Caco-2 (cell line): ENCODE results near the gene LRRC4. TPM values are rescaled to one million over a fixed set of nuclear protein-coding genes. Genes with fewer than 3 reads are reported as not detected.

ENCODE experiments used
- BruUV-seq: library from RNA; stranded (reverse); fragments of 400-500 nt; replicated peaks from 2 replicates; lab custom pipeline; 2021; lab: Mats Ljungman, UMichigan
- CTCF ChIA-PET: fragments of 300-600 bp; sonication (Branson Sonifier 250); formaldehyde crosslinking; loops from one replicate; lab custom pipeline; 2022; ENCODE audit warnings: antibody characterized with exemption; lab: Charles Lee
- POLR2A ChIA-PET: fragments of 300-600 bp; sonication (Branson Sonifier 250); formaldehyde crosslinking; loops from one replicate; lab custom pipeline; 2022; ENCODE audit warnings: antibody characterized with exemption; lab: Charles Lee
- DNase-seq, 2 experiments: peaks; one replicate each; pipeline versions ENCODE4 v3.0.0 to v3.0.0-alpha.2; 2020 to 2022
- H3K27me3 ChIP-seq: replicated peaks from 2 replicates; pipeline ENCODE4 v1.6.0; 2011; ENCODE audit warnings: low read length; ENCODE audit not compliant: control insufficient read depth, insufficient read depth
- H3K36me3 ChIP-seq: 2 replicates; pipeline ENCODE4 v1.5.1; 2011; ENCODE audit warnings: low read length; ENCODE audit not compliant: control insufficient read depth, insufficient read depth
- H3K4me1 ChIP-seq: fragments of 250-450 bp; sonication (Bioruptor Pico); 2 replicates; pipeline ENCODE4 v1.5.1; 2020; ENCODE audit warnings: mild to moderate bottlenecking
- H3K4me3 ChIP-seq: 2 replicates; pipeline ENCODE4 v1.5.1; 2011; ENCODE audit warnings: low read depth, mild to moderate bottlenecking, control low read depth, low read length
- H3K9me3 ChIP-seq: fragments of 250-450 bp; sonication (Bioruptor Pico); 2 replicates; pipeline ENCODE4 v1.5.1; 2020; ENCODE audit warnings: mild to moderate bottlenecking, moderate library complexity
- H3K27ac Mint-ChIP-seq: one replicate; pipeline ENCODE4 v1.8.0; 2022; ENCODE audit warnings: mixed read lengths; ENCODE audit not compliant: unreplicated experiment
- H3K27me3 Mint-ChIP-seq: one replicate; pipeline ENCODE4 v1.8.0; 2022; ENCODE audit warnings: mixed read lengths; ENCODE audit not compliant: insufficient read depth, unreplicated experiment
- H3K36me3 Mint-ChIP-seq: one replicate; pipeline ENCODE4 v1.8.0; 2022; ENCODE audit warnings: mild to moderate bottlenecking, mixed read lengths; ENCODE audit not compliant: insufficient read depth, unreplicated experiment
- H3K4me1 Mint-ChIP-seq: one replicate; pipeline ENCODE4 v1.8.0; 2022; ENCODE audit warnings: low read depth, mixed read lengths; ENCODE audit not compliant: unreplicated experiment
- H3K4me3 Mint-ChIP-seq: one replicate; pipeline ENCODE4 v1.8.0; 2022; ENCODE audit warnings: mild to moderate bottlenecking, moderate library complexity, mixed read lengths; ENCODE audit not compliant: unreplicated experiment
- H3K9me3 Mint-ChIP-seq: one replicate; pipeline ENCODE4 v1.8.0; 2022; ENCODE audit warnings: mixed read lengths; ENCODE audit not compliant: unreplicated experiment
- intact Hi-C: fragments of 100-400 bp; cut with micrococcal nuclease; formaldehyde crosslinking; loops from one replicate; pipeline ENCODE4 v1.10.0; 2022; ENCODE audit not compliant: unreplicated experiment
- total RNA-seq: library from RNA; stranded (reverse); gene quantifications from 2 replicates; pipeline ENCODE4 v1.2.3, GENCODE V29; 2022
- TF ChIP-seq, protein P1 (sequence below), 2 experiments: fragments of 200-600 bp in 1 of 2; IDR thresholded peaks; 1 replicate in 1 of 2; 2 replicates in 1 of 2; pipeline versions ENCODE4 v1.5.1 to v1.8.0; 2011 to 2022; ENCODE audit warnings: antibody characterized with exemption in 1 of 2, control low read depth in 1 of 2, inconsistent platforms in 1 of 2, low read depth in 1 of 2, low read length in 1 of 2, mild to moderate bottlenecking in 1 of 2, moderate library complexity in 1 of 2; ENCODE audit not compliant: insufficient read depth in 1 of 2, severe bottlenecking in 1 of 2, unreplicated experiment in 1 of 2

Gene LRRC4
- total RNA-seq, 1 experiment from 2014 or later = not detected

GRCh38 chr7:128034825-128035224 is 3.6 kb upstream of the LRRC4 start:
- ChIA-PET POLR2A (no interaction called here), CTCF (interaction anchor here (1.4 kb wide), 1 partner anchor 175 kb away, joined by 12 read pairs; no protein-coding TSS in a partner anchor)
- Mint-ChIP-seq H3K4me1 (peaks cover 11% of the 10 kb centered on the region), H3K4me3 (no peak overlapping the region), H3K9me3 (no peaks in the 10 kb centered on the region), H3K36me3 (peaks cover 20% of the 10 kb centered on the region), H3K27ac (no peak overlapping the region), H3K27me3 (no peaks in the 10 kb centered on the region)
- Histone ChIP-seq H3K9me3 (no peaks in the 10 kb centered on the region), H3K36me3 (no peaks in the 10 kb centered on the region; the same call in 1 of the 2 replicates), H3K27me3 (no peaks in the 10 kb centered on the region), H3K4me3 (no peak overlapping the region), H3K4me1 (no peaks in the 10 kb centered on the region)
- DNase-seq = no peak
- intact Hi-C loops = loop anchor here (1.0 to 5.0 kb wide), 2 partner anchors 102 to 174 kb away; no protein-coding TSS in a partner anchor
- BruUV-seq = no TSS peak
- TF ChIP-seq, protein P1, sequence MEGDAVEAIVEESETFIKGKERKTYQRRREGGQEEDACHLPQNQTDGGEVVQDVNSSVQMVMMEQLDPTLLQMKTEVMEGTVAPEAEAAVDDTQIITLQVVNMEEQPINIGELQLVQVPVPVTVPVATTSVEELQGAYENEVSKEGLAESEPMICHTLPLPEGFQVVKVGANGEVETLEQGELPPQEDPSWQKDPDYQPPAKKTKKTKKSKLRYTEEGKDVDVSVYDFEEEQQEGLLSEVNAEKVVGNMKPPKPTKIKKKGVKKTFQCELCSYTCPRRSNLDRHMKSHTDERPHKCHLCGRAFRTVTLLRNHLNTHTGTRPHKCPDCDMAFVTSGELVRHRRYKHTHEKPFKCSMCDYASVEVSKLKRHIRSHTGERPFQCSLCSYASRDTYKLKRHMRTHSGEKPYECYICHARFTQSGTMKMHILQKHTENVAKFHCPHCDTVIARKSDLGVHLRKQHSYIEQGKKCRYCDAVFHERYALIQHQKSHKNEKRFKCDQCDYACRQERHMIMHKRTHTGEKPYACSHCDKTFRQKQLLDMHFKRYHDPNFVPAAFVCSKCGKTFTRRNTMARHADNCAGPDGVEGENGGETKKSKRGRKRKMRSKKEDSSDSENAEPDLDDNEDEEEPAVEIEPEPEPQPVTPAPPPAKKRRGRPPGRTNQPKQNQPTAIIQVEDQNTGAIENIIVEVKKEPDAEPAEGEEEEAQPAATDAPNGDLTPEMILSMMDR (IDR thresholded peaks at IDR 0.05; ENCODE audit: insufficient read depth in 1 of 2, low read depth in 1 of 2, low read length in 1 of 2, severe bottlenecking in 1 of 2, unreplicated experiment in 1 of 2) = no peak

DNA sequence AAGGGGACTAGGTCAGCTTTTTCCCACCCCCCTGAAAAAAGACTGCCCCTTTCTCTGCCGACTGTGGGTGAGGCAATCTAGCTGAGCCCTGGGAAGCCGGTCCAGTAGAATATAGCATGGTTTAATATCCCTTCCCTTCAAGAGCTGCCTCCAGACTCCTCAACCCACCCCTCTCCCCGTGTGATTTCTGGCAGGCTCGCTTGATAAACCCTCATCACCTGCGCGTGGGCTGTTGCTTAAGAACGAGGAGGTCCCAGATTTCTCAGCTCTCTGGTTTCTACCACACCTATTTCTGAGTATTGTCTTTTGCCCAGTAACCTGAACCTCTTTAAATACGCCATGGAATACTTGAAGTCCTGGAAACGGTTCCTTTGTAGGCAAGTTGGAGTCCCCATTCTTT is 2.0 kb upstream of the LRRC4 start:
- Mint-ChIP-seq H3K4me1 (no peaks in the 10 kb centered on the region), H3K36me3 (peaks cover 21% of the 10 kb centered on the region), H3K27ac (no peak overlapping the region), H3K4me3 (no peak overlapping the region), H3K27me3 (no peaks in the 10 kb centered on the region), H3K9me3 (no peaks in the 10 kb centered on the region)
- CTCF ChIA-PET = no interaction called here
- no TSS peak for BruUV-seq
- Histone ChIP-seq H3K27me3 (no peaks in the 10 kb centered on the region), H3K4me3 (no peak overlapping the region), H3K36me3 (peaks cover 2% of the 10 kb centered on the region; the same call in 1 of the 2 replicates), H3K9me3 (no peaks in the 10 kb centered on the region), H3K4me1 (no peaks in the 10 kb centered on the region)
- POLR2A ChIA-PET = no interaction called here
- DNase-seq = no peak
- intact Hi-C loops = no loop called here
- TF ChIP-seq, protein P1 (IDR thresholded peaks at IDR 0.05; ENCODE audit: insufficient read depth in 1 of 2, low read depth in 1 of 2, low read length in 1 of 2, severe bottlenecking in 1 of 2, unreplicated experiment in 1 of 2) = no peak

GRCh38 chr7:128032605-128033235 is 1.5 kb upstream of the LRRC4 start:
- Mint-ChIP-seq H3K9me3 (no peaks in the 10 kb centered on the region), H3K4me3 (no peak overlapping the region), H3K27me3 (no peaks in the 10 kb centered on the region), H3K27ac (no peak overlapping the region), H3K36me3 (peaks cover 21% of the 10 kb centered on the region), H3K4me1 (peaks cover 1% of the 10 kb centered on the region)
- no peaks in the 10 kb centered on the region for H3K9me3 ChIP-seq
- ChIA-PET POLR2A (no interaction called here), CTCF (no interaction called here)
- H3K4me1 ChIP-seq = no peaks in the 10 kb centered on the region
- intact Hi-C loops = no loop called here
- H3K4me3 ChIP-seq = no peak overlapping the region
- peaks cover 2% of the 10 kb centered on the region; the same call in 1 of the 2 replicates for H3K36me3 ChIP-seq
- no peak for DNase-seq
- no TSS peak for BruUV-seq
- H3K27me3 ChIP-seq = no peaks in the 10 kb centered on the region
- TF ChIP-seq, protein P1 (IDR thresholded peaks at IDR 0.05; ENCODE audit: insufficient read depth in 1 of 2, low read depth in 1 of 2, low read length in 1 of 2, severe bottlenecking in 1 of 2, unreplicated experiment in 1 of 2) = no peak
